Esophagus muscularis mucosa (tissue), 4 donors: ENCODE measurements around the gene OGFOD3. TPM values are rescaled to one million over a fixed set of nuclear protein-coding genes. Genes with fewer than 3 reads are reported as not detected.
"Not testable (repeated sequence)": the region's sequence is repeated elsewhere in the genome, so short reads cannot be mapped to it uniquely, and the experiment has no call there.

ENCODE experiments used
- DNase-seq: peaks from one replicate; pipeline ENCODE4 v3.0.0-alpha.2; 2017; ENCODE audit errors: extremely low spot score
- H3K27ac ChIP-seq, 4 donors: fragments of 200-600 bp; sonication (generic); replicated peaks in 1 of 4; 1 replicate in 3 of 4; 2 replicates in 1 of 4; pipeline ENCODE4 v1.5.1; 2016 to 2019; ENCODE audit warnings: mild to moderate bottlenecking in 1 of 4
- H3K27me3 ChIP-seq, 4 donors: fragments of 200-600 bp; sonication (generic); one replicate each; pipeline versions ENCODE4 v1.5.1 to v1.6.0; 2016 to 2019
- H3K36me3 ChIP-seq, 4 donors: fragments of 200-600 bp; sonication (generic); one replicate each; pipeline ENCODE4 v1.5.1; 2016 to 2019
- H3K4me1 ChIP-seq, 4 donors: fragments of 200-600 bp; sonication (generic); one replicate each; pipeline ENCODE4 v1.5.1; 2016 to 2019
- H3K4me3 ChIP-seq, 4 donors: fragments of 200-600 bp; sonication (generic); 1 replicate in 2 of 4; 2 replicates in 2 of 4; pipeline ENCODE4 v1.5.1; 2016 to 2019; ENCODE audit warnings: mild to moderate bottlenecking in 4 of 4, moderate library complexity in 1 of 4
- H3K9me3 ChIP-seq, 4 donors: fragments of 200-600 bp; sonication (generic); 1 replicate in 3 of 4; 2 replicates in 1 of 4; pipeline ENCODE4 v1.5.1; 2016 to 2019
- CTCF ChIP-seq, 3 experiments: fragments of 200-600 bp in 2 of 3; fragments of 450-650 bp in 1 of 3; sonication (generic) in 2 of 3; IDR thresholded peaks; one replicate each; pipeline ENCODE4 v1.5.1; 2017 to 2019; ENCODE audit warnings: antibody characterized with exemption in 3 of 3, mild to moderate bottlenecking in 2 of 3, moderate library complexity in 1 of 3
- EP300 ChIP-seq: sonication (generic); formaldehyde crosslinking; IDR thresholded peaks from one replicate; pipeline ENCODE4 v1.6.1; 2017; ENCODE audit warnings: antibody characterized with exemption
- POLR2A ChIP-seq: fragments of 450-650 bp; IDR thresholded peaks from one replicate; pipeline ENCODE4 v1.6.1; 2017; ENCODE audit warnings: antibody characterized with exemption, moderate library complexity, mild to moderate bottlenecking, low read depth
- POLR2AphosphoS5 ChIP-seq, 2 donors: sonication (generic); formaldehyde crosslinking; IDR thresholded peaks; one replicate each; pipeline ENCODE4 v1.6.1; 2017; ENCODE audit warnings: antibody characterized with exemption in 2 of 2
- WGBS: methylation state at CpG from one replicate; pipeline ENCODE4 v1.1.5; 2018; 5-methylcytosine and 5-hydroxymethylcytosine counted together
- intact Hi-C: fragments of 100-400 bp; cut with DNase I; formaldehyde crosslinking; loops from one replicate; pipeline ENCODE4 v1.15.1; 2023
- total RNA-seq, 4 donors: library from RNA; depleted of rRNA; stranded (reverse); fragments of >200 nt; gene quantifications; one replicate each; pipeline versions ENCODE4 v1.1.0 to v1.2.1, GENCODE V29; 2016

The OGFOD3 gene
- total RNA-seq, 4 donors from 2014 or later = 21.6 to 35.3 (median 28.5) TPM

GRCh38 chr17:82414548-82415281 lies 3.7 kb downstream of the OGFOD3 start:
- H3K27ac ChIP-seq = no peak overlapping the region
- intact Hi-C loops = loop anchor here (2.0 kb wide), 1 partner anchor 62 kb away; no protein-coding TSS in a partner anchor
- H3K36me3 ChIP-seq = peaks cover 0 to 25% (median 9%) of the 10 kb centered on the region in 4 donors
- H3K9me3 ChIP-seq = no peaks in the 10 kb centered on the region
- TF ChIP-seq CTCF (IDR thresholded peaks at IDR 0.05) (peak; percentile 57 to 78 (median 63)), POLR2AphosphoS5 (IDR thresholded peaks at IDR 0.05) (peak in 1 of 2 donors; percentile 20), POLR2A (no peak)
- H3K27me3 ChIP-seq = no peaks in the 10 kb centered on the region
- no peak for DNase-seq
- H3K4me3 ChIP-seq = peak overlapping the region in 2 of 4 donors; percentile 7 to 12
- H3K4me1 ChIP-seq = peaks cover 19 to 31% (median 27%) of the 10 kb centered on the region in 4 donors
- WGBS = 34% methylated on average over 26 of the region's 38 CpGs

- intact Hi-C loops = no loop called here
- Histone ChIP-seq H3K4me3 (no peak overlapping the region), H3K27me3 (no peaks in the 10 kb centered on the region), H3K36me3 (peaks cover 0 to 42% (median 19%) of the 10 kb centered on the region in 4 donors), H3K4me1 (peaks cover 9 to 18% (median 14%) of the 10 kb centered on the region in 4 donors), H3K27ac (no peak overlapping the region), H3K9me3 (no peaks in the 10 kb centered on the region)
- 85% methylated on average over 29 of the region's 29 CpGs for WGBS
- TF ChIP-seq CTCF (IDR thresholded peaks at IDR 0.05) (no peak), EP300 (no peak), POLR2AphosphoS5 (IDR thresholded peaks at IDR 0.05) (no peak), POLR2A (no peak)
- no peak for DNase-seq
Measured at GRCh38 chr17:82412535-82413520, 5.6 kb downstream of the OGFOD3 start.

GRCh38 chr17:82412081-82412480 lies 6.3 kb downstream of the OGFOD3 start:
- intact Hi-C loops = not testable (repeated sequence)
- WGBS = 94% methylated on average over 16 of the region's 16 CpGs
- peaks cover 0 to 50% (median 22%) of the 10 kb centered on the region in 4 donors for H3K36me3 ChIP-seq

GRCh38 chr17:82411396-82412053 lies 6.9 kb downstream of the OGFOD3 start:
- Histone ChIP-seq H3K4me1 (peaks cover 6 to 10% (median 9%) of the 10 kb centered on the region in 4 donors), H3K27ac (no peak overlapping the region), H3K4me3 (no peak overlapping the region), H3K9me3 (no peaks in the 10 kb centered on the region), H3K36me3 (peaks cover 0 to 55% (median 22%) of the 10 kb centered on the region in 4 donors), H3K27me3 (no peaks in the 10 kb centered on the region)
- TF ChIP-seq POLR2A = no peak
- no peak for TF ChIP-seq EP300
- TF ChIP-seq POLR2AphosphoS5 (IDR thresholded peaks at IDR 0.05) = no peak
- no peak for TF ChIP-seq CTCF (IDR thresholded peaks at IDR 0.05)
- 92% methylated on average over 23 of the region's 24 CpGs for WGBS
- intact Hi-C loops = no loop called here
- DNase-seq = no peak

More at GRCh38 chr17:82412081-82412480, 6.3 kb downstream of the OGFOD3 start:
- not testable (repeated sequence) for DNase-seq, H3K4me3 ChIP-seq, H3K9me3 ChIP-seq, H3K27me3 ChIP-seq, H3K27ac ChIP-seq
- H3K4me1 ChIP-seq = peaks cover 6 to 10% (median 8%) of the 10 kb centered on the region in 4 donors
